ENCODE results near the gene STK16.
A peak's percentile ranks its signal among the peaks of the same experiment; 100 is the strongest.
"Not testable (repeated sequence)": the region's sequence is repeated elsewhere in the genome, so short reads cannot be mapped to it uniquely, and the experiment has no call there.

STK16 gene

GRCh38 chr2:219285894-219286425 lies 40.7 kb downstream of the STK16 start:
- H3K4me2 ChIP-seq (ENCODE audit: low read depth, low read length, poor library complexity, severe bottlenecking) = no peak overlapping the region
- H4K20me1 ChIP-seq (ENCODE audit: insufficient read depth, low read length, poor library complexity, severe bottlenecking) = no peaks in the 10 kb centered on the region
- no peaks in the 10 kb centered on the region; the same call in 1 of the 2 replicates for H3K36me3 ChIP-seq (ENCODE audit: insufficient read depth, low read length)
- H2AFZ ChIP-seq (ENCODE audit: low read length) = no peak overlapping the region
- H3K27me3 ChIP-seq (ENCODE audit: insufficient read depth, low read length, poor library complexity, severe bottlenecking) = no peaks in the 10 kb centered on the region
- TF ChIP-seq EZH2phosphoT487 (IDR thresholded peaks at IDR 0.05; ENCODE audit: borderline replicate concordance) (no peak), CTCF (conservative IDR thresholded peaks at IDR 0.05; ENCODE audit: low read length) (no peak)
- H3F3A ChIP-seq (ENCODE audit: low read depth) = no peaks in the 10 kb centered on the region
- no peaks in the 10 kb centered on the region for H3K79me2 ChIP-seq (ENCODE audit: insufficient read depth, low read length)
- H3K9ac ChIP-seq (ENCODE audit: low read depth, low read length, poor library complexity, severe bottlenecking) = no peak overlapping the region
- H3K9me2 ChIP-seq (replicated peaks; ENCODE audit: low read depth, low read length) = no peaks in the 10 kb centered on the region
- no peak overlapping the region for H3K4me3 ChIP-seq (ENCODE audit: low read length, poor library complexity, severe bottlenecking)
- H3K4me1 ChIP-seq (ENCODE audit: insufficient read depth, low read length, poor library complexity, severe bottlenecking) = peaks cover 7% of the 10 kb centered on the region
- no peaks in the 10 kb centered on the region for H3K9me3 ChIP-seq (ENCODE audit: insufficient read depth, low read depth, low read length)

- no peak for TF ChIP-seq EZH2phosphoT487 (IDR thresholded peaks at IDR 0.05; ENCODE audit: borderline replicate concordance)
- Histone ChIP-seq H3K9ac (ENCODE audit: low read depth, low read length, poor library complexity, severe bottlenecking) (peak overlapping the region; percentile 4), H3K9me2 (replicated peaks; ENCODE audit: low read depth, low read length) (no peaks in the 10 kb centered on the region), H3K27me3 (ENCODE audit: insufficient read depth, low read length, poor library complexity, severe bottlenecking) (no peaks in the 10 kb centered on the region), H3K4me3 (ENCODE audit: low read length, poor library complexity, severe bottlenecking) (no peak overlapping the region), H3F3A (ENCODE audit: low read depth) (no peaks in the 10 kb centered on the region), H3K4me2 (ENCODE audit: low read depth, low read length, poor library complexity, severe bottlenecking) (no peak overlapping the region), H4K20me1 (ENCODE audit: insufficient read depth, low read length, poor library complexity, severe bottlenecking) (no peaks in the 10 kb centered on the region), H3K79me2 (ENCODE audit: insufficient read depth, low read length) (no peaks in the 10 kb centered on the region), H2AFZ (ENCODE audit: low read length) (no peak overlapping the region), H3K36me3 (ENCODE audit: insufficient read depth, low read length) (no peaks in the 10 kb centered on the region; the same call in 1 of the 2 replicates), H3K4me1 (ENCODE audit: insufficient read depth, low read length, poor library complexity, severe bottlenecking) (peaks cover 7% of the 10 kb centered on the region), H3K9me3 (ENCODE audit: insufficient read depth, low read depth, low read length) (no peaks in the 10 kb centered on the region)
Observed at GRCh38 chr2:219286436-219287115, 41.3 kb downstream of the STK16 start.

- H3K4me2 ChIP-seq (ENCODE audit: low read depth, low read length, poor library complexity, severe bottlenecking); H3K4me1 ChIP-seq (ENCODE audit: insufficient read depth, low read length, poor library complexity, severe bottlenecking); H3F3A ChIP-seq (ENCODE audit: low read depth); H3K9me3 ChIP-seq (ENCODE audit: insufficient read depth, low read depth, low read length); H3K36me3 ChIP-seq (ENCODE audit: insufficient read depth, low read length); H3K9me2 ChIP-seq (replicated peaks; ENCODE audit: low read depth, low read length); H3K79me2 ChIP-seq (ENCODE audit: insufficient read depth, low read length); H2AFZ ChIP-seq (ENCODE audit: low read length); H3K27me3 ChIP-seq (ENCODE audit: insufficient read depth, low read length, poor library complexity, severe bottlenecking); H3K4me3 ChIP-seq (ENCODE audit: low read length, poor library complexity, severe bottlenecking); H4K20me1 ChIP-seq (ENCODE audit: insufficient read depth, low read length, poor library complexity, severe bottlenecking): not testable (repeated sequence)
- peak overlapping the region; percentile 4 for H3K9ac ChIP-seq (ENCODE audit: low read depth, low read length, poor library complexity, severe bottlenecking)
Observed at GRCh38 chr2:219287116-219287440, 41.8 kb downstream of the STK16 start.

- no peaks in the 10 kb centered on the region for H3F3A ChIP-seq (ENCODE audit: low read depth)
- H3K9me2 ChIP-seq (replicated peaks; ENCODE audit: low read depth, low read length) = no peaks in the 10 kb centered on the region
- no peak overlapping the region for H3K4me3 ChIP-seq (ENCODE audit: low read length, poor library complexity, severe bottlenecking)
- no peaks in the 10 kb centered on the region for H3K27me3 ChIP-seq (ENCODE audit: insufficient read depth, low read length, poor library complexity, severe bottlenecking)
- H3K4me1 ChIP-seq (ENCODE audit: insufficient read depth, low read length, poor library complexity, severe bottlenecking) = peaks cover 7% of the 10 kb centered on the region
- H3K36me3 ChIP-seq (ENCODE audit: insufficient read depth, low read length) = no peaks in the 10 kb centered on the region; the same call in 1 of the 2 replicates
- no peak overlapping the region for H2AFZ ChIP-seq (ENCODE audit: low read length)
- no peak overlapping the region for H3K9ac ChIP-seq (ENCODE audit: low read depth, low read length, poor library complexity, severe bottlenecking)
- no peaks in the 10 kb centered on the region for H3K79me2 ChIP-seq (ENCODE audit: insufficient read depth, low read length)
- TF ChIP-seq EZH2phosphoT487 (IDR thresholded peaks at IDR 0.05; ENCODE audit: borderline replicate concordance) (no peak), CTCF (conservative IDR thresholded peaks at IDR 0.05; ENCODE audit: low read length) (no peak)
- no peak overlapping the region for H3K4me2 ChIP-seq (ENCODE audit: low read depth, low read length, poor library complexity, severe bottlenecking)
- H4K20me1 ChIP-seq (ENCODE audit: insufficient read depth, low read length, poor library complexity, severe bottlenecking) = no peaks in the 10 kb centered on the region
- no peaks in the 10 kb centered on the region for H3K9me3 ChIP-seq (ENCODE audit: insufficient read depth, low read depth, low read length)
Observed at GRCh38 chr2:219287580-219288265, 42.4 kb downstream of the STK16 start.

Data from Loucy (cell line).